Fibroblast of skin of left quadriceps (primary cell): Measurements from ENCODE around the gene NUDT5.
"Not testable (repeated sequence)": the region's sequence is repeated elsewhere in the genome, so short reads cannot be mapped to it uniquely, and the experiment has no call there.

Source experiments
- DNase-seq, 2 experiments: peaks; one replicate each; pipeline ENCODE4 v3.0.0-alpha.2; 2013; ENCODE audit warnings: low read depth in 2 of 2

Gene NUDT5

DNA sequence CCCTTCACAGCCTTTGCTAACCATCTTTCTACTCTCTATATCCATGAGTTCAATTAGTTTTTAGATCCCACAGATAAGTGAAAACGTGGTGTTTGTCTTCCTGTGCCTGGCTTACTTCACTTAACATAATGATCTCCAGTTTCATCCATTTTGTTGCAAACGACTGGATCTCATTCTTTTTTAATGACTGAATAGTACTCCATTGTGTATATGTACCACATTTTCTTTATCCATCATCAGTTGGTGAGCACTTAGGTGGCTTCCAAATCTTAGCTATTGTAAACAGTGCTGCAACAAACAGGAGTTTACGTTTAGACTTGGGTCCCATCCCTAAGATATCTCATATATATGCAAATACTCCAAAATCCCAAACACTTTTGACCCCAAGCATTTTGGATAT lies 9.4 kb upstream of the NUDT5 start:
- no peak for DNase-seq

DNA sequence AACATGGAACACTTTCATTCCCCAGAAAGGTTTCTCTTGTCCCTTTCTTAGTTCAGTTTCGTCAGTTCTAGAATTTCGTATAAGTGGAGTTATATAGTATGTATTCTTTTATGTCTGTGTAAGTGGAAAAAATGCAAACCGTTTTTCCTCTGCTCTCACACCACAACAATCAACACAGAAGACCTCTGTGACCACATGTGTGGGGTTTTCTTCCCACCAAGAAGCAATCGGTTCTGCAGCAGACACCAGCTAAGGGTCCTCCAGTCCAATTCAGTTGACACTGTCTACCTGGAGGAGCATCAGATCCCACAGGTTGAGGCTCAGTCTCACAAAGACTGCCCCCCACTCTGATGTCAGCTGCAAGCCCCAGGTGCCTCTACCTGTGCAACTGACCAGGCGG lies 6.5 kb upstream of the NUDT5 start:
- DNase-seq = no peak

DNA sequence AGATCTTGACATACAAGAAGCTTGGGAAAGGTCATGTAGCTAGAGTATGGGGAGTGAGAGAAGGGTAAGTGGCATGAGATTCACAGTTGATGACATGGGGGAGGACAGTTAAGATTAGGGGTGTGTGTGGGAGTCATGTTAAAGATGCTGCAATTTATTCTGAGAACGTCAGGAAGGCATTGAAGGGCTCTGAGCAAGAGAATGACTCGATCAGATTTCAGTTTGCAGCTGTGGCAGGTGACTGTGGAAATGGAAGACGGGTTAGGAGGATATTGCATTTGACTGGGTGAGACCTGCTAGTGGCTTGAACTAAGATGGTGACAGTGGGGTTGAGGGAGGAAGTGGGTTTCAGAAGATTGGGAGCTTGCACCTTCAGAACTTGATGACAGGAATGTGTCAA lies 5.9 kb upstream of the NUDT5 start:
- DNase-seq = no peak

DNA sequence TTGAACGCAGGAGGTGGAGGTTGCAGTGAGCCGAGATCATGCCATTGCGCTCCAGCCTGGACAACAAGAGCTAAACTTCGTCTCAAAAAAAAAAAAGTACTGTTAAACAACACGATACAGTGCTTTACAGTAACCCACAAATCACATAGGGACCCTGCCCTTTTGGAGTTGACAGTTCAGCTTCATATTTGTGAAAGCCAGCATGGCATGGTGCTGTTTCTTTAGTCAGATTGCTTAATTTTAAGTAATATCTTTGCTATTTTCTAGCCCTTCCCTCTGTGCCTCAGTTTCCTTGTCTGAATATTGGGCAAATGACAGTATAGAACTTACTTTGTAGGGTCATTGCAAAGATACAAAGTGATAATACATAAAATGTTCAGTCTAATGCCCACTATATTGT lies 5.2 kb upstream of the NUDT5 start:
- no peak for DNase-seq

DNA sequence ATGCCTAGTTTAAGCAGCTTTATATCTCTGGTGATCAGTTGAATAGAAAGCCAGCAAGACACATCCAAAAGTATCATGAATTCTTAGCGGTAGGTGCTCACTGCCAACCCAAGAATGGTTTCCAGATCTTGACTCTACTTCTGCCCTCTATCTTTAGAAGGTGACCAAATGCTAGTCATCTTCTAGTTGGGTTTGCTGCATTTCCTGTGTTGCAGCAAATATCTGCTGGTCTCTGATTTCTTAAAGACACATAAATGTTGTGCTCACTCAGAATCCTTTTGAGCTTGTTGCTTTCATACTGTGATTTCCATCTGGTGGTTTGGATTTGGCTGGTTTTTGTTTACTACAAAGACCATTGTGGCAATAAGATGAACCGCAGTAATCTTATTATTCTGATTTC lies 2.5 kb upstream of the NUDT5 start:
- DNase-seq = no peak

DNA sequence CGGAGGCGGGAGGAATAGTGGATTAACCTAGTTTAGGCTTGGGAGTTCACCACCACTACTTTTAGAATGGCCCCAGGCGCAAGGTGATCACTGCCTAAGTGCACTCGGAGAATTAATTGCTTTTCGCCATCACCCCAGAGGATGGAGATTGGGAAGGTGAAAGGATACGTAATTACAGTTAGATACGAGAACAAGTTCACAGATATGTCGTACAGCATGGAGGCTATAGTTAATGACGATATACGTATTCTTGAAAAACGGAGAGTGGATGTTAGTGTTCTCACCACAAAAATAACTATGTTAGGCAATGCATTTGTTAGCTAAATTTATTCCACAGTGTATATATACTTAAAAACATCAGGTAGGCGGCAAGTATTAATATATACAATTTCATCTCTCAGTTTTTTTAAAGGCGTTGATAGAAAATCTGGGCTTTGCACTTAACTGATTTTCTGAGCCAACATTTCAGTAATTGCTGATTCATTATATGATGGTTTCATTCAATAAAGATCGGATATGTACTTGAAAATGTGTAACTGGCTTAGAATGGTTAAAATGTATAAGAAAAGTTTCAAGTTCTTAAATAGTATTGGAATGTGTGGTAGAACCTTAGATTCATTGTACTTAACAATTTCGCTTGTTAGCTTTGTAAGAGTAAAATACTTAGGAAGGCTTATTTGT lies 980 bp upstream of the NUDT5 start:
- DNase-seq = no peak

DNA sequence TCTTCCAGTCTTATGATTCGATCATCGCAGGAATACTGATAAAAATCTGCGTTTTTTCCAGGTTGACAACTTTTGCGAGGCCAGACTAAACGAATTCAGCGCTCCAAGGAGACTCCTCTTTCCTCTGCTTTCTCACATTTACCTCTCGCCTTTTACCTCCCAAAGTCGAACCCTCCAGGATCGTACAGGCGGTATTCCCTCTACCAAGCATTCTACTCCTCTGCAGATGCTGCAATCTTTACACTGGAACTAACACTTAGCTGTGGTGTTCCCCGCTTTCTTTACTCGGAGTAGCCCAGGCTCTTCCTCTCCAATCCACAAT lies 449 bp downstream of the NUDT5 start:
- no peak for DNase-seq

DNA sequence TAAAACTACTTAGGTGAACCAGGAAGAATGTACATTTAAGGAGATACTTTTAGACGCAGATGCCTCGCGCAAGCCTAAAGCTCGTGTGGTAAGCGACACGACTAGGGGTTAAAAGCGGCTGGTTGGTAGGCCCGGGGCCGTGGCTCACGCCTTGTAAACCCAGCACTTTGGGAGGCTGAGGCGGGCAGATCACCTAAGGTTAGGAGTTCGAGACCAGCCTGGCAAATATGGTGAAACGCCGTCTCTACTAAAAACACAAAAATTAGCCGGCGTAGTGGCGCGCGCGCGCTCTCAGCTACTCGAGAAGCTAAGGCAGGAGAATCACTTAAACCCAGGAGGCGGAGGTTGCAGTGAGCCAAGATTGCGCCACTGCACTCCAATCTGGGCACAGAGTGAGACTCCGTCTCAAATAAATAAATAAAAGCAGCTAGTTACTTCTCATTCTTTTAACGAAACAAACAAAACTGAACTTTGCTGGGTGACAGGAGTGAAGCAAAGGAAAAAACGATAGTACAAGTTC lies 879 bp downstream of the NUDT5 start:
- DNase-seq = no peak

DNA sequence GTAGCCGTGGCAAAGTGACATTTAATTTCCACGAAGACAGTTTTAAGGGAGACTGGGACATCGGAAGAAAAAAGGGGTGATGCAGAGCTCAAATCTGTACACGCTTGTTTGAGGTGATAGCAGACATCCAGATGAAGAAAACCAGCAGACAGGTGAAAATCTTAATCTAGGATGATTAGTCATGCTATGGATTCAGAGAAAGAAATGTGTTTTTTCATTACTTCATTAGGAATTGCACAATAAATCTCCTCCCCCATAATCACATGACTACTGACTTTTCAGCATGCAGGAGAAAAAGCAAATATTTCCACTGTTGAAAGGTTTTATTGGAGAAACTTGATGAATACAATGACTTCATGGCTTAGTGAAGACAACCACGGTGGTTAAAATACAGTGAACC lies 2.5 kb downstream of the NUDT5 start:
- peak; percentile 28 to 44 for DNase-seq

DNA sequence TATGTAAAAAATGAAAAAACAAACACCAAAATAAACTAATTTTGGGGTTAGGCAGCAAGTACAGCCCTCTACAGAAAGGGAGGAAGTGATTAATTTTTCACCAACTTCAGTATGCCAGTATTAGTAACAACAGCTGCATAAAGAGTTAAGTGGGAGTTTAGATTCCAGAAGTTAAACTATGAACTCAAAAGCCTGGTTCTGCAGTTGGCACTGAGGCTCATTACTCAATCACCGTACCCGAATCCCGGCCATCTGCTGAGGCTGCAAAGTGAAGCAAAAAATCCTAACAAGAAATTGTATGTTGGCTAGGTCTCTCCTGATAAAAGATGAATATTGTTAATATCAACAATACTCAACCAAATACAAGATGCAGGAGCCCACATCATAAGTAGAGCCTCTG lies 4.0 kb downstream of the NUDT5 start:
- DNase-seq = no peak

DNA sequence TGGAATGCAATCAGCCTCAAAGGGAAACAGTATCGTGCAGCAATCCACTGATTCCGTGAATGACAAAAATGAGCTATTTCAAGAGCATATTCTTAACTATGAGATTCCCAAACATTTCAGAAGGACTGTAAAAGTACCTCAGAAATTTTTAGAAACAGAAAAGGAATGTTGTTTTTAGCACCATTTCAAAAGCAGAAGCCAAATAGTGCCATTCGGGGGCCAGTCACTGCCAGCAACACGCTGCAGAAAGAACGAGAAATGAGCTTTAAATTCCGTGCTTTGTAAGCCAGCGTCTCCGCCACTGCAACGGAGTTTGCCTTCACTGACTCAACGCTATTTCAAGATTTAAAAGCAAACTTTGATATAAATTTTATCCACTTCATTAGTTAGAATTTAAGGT lies 6.3 kb downstream of the NUDT5 start:
- DNase-seq = no peak

DNA sequence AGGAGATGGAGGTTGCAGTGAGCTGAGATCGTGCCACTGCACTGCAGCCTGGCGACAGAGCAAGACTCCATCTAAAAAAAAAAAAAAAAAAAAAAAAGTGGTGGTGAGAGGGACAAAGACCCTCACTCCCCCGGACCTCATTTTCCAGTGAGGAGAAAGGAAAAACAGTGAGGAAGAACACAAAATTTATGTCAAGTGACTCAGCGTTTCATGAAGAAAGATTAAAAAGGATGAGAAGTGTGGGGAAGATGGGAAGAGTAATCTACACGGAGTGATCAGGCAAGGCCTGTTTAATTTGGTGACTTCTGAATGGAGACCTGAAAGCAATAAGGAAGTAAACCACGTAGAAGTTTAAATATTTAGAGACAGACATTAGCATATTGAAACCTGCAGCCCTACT lies 7.0 kb downstream of the NUDT5 start:
- DNase-seq = no peak

DNA sequence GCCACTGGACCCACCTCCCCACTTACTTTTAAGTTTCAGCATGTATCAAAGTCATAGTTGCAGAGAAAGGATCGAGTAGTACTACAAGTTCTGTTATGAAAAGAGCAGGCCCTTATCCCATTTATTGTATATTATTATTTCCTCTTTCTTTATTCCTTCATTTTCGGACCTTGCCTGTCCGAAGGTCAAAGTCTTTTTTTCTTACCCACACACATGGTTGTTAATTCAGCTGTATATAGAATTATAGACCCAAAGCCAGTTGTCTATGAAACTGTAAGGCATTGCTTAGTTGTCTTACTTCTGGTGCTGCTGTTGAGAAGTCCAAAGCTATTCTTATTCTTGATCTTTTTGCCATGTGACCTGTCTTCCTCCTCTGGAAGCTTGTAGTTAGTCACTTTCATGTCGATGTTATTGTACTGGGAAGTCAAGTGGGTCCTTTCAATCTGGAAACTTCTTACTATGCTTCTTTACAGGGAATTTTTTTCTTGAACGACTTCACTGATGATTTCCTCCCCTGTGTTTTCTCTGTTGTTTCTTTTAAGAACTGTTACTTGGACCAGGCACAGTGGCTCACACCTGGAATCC lies 8.3 kb downstream of the NUDT5 start:
- DNase-seq = no peak

DNA sequence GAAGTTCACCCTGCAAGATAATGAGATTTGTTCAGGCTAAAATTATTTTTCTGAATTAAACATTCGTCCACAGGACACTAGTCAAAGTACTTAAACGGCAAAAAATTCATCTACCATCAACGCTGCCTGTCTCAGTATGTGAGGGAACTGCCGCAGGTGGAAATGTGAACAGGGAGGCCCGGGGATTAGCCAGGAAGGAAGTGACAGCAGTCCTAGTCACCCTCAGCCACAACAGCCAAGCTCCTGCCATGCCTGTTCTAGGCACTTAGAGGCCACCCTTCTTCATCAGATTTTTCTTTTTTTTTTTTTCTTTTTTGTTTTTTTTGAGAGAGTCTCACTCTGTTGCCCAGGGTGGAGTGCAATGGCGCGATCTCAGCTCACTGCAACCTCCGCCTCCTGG lies 9.4 kb downstream of the NUDT5 start:
- DNase-seq = no peak

DNA sequence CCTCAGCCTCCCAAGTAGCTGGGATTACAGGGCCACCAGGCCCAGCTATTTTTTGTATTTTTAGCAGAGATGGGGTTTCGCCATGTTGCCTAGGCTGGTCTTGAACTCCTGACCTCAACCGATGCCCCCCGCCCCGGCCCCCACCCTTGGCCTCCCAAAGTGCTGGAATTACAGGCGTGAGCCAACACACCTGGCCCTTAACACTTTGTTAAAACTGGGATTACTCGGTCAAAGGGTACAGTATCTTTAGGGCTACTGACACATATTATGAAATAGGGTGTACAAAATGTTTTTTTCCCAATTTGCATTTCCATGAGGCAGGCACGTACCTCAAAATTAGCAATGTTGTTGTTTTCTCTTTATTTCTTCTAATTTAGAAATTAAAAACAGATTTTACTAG lies 11.5 kb downstream of the NUDT5 start:
- DNase-seq = no peak

DNA sequence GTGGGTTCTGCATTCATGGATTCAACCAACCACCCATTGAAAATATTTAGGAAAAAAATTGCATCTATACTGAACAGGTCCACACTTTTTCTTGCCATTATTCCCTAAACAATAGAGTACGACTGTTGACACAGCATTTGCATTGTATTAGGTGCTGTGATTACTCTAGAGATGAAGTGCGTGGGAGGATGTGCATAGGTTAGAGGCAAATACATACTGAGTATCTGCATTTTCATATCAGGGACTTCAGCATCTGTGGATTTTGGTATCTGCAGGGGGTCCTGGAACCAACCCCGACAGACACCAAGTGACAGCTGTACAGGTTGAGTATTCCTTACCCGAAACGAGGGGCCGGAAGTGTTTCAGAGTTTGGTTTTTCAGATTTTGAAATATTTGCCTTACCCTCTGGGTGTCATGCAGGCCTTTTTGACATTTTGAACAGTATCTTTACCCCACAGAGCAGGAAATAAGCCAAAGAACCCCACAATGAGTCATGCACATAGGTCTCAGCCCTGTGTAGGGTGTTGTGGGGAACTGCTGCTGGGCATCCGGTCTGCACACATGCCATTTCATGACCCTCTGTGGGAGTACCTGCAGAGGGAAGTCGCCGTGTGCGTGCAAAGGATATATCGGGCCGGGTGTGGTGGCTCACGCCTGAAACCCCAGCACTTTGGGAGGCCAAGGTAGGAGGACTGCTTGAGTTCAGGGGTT lies 14.5 kb downstream of the NUDT5 start:
- DNase-seq = no peak

DNA sequence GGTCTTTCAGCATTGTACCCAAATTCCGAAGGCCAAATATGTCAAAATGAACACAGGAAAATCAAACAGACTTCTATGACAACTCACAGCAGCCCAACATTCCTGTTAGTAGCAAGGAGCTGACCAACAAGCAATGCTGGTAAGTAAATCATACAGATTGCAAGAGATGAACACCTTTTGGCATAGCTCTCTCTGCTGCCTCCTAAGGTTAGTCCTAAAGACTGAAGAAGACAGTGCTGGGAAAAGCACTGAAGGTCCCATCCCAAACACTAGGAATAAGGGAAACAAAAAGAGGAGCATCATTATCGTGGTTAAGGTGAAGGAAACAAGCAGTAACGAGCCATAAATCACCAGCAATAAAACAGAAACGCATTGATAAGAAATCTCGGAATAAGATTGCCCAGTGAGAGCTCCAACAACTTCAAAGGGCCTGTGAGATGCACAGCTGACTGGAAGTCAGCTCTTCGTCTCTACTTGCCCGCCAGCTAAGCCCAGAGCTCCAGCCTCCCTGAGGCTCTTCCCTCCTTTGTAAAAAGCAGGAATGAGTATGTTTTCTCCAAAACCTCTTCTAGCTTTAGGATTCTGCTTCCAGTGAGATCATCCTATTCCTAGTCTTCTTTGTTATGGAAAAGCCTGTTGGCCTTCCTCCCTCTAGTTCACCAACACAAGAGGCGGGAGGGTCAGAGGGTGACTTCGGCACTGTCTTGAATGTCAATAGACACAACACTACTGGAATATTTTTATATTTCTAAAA lies 15.3 kb downstream of the NUDT5 start:
- no peak for DNase-seq

DNA sequence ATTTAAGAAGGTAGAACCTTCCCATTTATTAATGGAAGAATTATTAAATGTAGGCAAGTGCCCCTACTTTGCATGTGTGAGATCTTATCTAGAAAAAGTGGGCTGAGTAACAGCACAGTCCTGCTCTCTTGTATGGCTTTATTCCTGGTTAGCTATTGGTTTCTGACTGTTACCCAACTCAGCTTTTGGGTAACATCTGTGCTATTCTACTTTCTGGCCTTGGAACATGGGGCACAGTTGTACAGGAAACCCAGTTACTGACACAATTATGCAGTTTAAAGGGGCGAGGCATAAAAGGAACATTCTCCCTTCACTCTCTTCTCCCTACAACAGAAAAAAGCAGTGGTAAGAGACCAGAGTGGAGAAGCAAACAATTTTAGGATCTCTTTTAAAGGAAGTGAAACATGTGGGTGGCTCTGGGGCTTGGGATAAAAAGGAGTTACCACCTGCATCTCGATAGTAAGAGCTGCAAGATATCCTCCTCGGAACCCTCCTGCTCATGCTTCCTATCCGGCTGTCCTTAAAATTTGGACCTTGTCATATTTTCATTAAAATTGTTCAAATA lies 16.0 kb downstream of the NUDT5 start:
- no peak for DNase-seq

DNA sequence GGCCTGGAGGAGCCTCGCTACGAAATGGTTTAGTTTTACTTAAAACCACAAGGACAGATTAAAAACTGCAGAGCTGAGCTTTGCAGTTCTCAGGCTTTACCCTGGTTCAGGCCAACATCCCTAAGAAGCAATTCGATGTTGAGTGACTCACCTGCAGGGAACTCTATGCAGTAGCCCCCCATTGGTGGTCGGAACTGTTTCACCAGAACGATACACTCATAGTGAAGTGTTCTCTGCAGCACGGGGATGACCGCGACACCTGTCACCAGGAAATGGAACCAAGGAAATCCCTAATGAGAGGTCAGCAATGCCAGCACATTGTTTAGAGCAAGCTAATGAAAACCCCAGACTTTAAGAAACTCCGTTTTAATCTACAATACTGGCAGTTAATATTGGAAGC lies 18.0 kb downstream of the NUDT5 start:
- DNase-seq = no peak

DNA sequence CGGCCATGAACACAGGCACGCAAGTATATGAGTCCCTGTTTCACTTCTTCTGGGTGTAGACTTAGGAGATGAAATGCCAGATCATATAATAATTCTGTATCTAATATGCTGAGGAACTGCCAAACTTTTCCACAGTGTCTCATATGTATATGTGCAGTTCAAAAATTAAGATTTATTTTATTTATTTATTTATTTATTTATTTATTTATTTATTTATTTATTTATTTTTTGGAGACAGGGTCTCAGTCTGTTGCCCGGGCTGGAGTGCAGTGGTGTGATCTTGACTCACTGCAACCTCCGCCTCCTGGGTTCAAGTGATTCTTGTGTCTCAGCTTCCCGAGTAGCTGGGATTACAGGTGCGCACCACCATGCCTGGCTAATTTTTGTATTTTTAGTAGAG lies 24.2 kb downstream of the NUDT5 start:
- DNase-seq = not testable (repeated sequence)

DNA sequence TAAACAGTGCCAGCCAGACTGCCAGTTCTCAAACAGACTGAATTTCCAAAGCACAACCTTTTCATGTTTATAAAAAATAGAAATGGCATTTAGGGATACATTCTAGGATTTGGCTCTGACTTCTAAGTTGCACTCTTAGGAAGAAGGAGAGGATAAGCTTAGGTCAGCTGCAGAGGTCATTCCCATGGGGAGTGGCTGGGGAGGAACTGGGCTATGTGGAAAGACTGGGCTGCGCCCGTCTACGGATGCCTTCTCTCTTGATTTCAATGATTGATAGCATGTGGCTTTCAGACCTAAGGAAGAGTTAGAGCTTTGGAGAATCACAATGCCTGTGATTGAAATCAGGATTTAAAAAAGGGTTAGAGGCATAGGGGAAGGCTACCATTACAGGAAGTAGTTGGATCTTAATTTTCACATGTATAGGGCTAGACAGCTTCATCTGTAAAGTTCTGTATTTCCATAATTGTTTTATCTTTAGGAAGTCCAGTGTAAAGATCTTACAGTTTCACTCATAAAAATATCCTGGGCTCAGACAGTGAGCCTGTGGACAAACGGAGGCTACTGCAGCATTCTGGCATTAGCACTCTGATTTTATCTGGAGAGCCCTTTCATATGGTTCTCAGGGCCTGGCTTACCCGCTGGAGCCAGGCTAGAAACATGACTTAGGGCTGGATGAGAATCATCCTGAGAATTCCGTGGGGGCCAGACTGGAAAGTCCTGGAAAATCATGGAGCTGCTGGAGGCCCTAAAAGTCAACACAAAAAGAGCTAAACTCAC lies 29.5 kb downstream of the NUDT5 start:
- no peak for DNase-seq

DNA sequence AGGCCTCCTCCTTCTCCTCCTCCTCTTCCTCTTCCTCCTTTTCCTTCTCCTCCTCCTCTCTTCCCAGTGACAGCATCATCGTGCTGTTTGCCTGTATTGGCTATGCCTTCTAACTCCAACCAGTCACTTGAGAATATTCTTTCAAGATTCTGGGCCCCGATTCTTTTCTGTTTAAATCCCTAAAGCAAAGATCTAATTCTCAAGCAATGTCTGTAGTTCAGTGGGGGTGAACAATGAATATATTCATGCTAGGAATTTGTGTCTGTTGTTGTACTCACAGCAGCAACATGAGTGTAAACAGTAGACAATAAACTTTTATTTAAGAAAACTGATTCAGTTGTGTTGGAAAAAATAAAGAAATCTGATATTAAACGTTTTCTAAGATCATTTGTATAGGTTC lies 30.7 kb downstream of the NUDT5 start:
- DNase-seq = no peak
